Erythroblast (primary cell): ENCODE results near the gene OTOGL.

Source experiments
- GATA1 ChIP-seq: IDR thresholded peaks from 2 replicates; pipeline ENCODE4 v1.6.1; 2011; ENCODE audit warnings: low read depth, mild to moderate bottlenecking, control low read depth, low read length, moderate library complexity
- POLR2A ChIP-seq: IDR thresholded peaks from 2 replicates; pipeline ENCODE4 v1.6.1; 2011; ENCODE audit warnings: mild to moderate bottlenecking, low read length

- TF ChIP-seq POLR2A (no peak), GATA1 (no peak)
Measured at GRCh38 chr12:80059102-80059501, 40.2 kb upstream of the OTOGL start.
